T-helper 9 cell (primary cell): ENCODE results near the gene SNRPD1.
"Not testable (repeated sequence)": the region's sequence is repeated elsewhere in the genome, so short reads cannot be mapped to it uniquely, and the experiment has no call there.

ENCODE experiments used
- DNase-seq: peaks from one replicate; pipeline ENCODE4 v3.0.0-alpha.2; 2020

The SNRPD1 gene

GRCh38 chr18:21638822-21639221 lies 26.7 kb downstream of the SNRPD1 start:
- DNase-seq = no peak

GRCh38 chr18:21640375-21640774 lies 28.3 kb downstream of the SNRPD1 start:
- DNase-seq = not testable (repeated sequence)

GRCh38 chr18:21650311-21650710 lies 38.2 kb downstream of the SNRPD1 start:
- DNase-seq = no peak

- no peak for DNase-seq
These were observed 40.0 kb downstream of the SNRPD1 start for GRCh38 chr18:21652073-21652472.

GRCh38 chr18:21653361-21653760 lies 41.2 kb downstream of the SNRPD1 start:
- DNase-seq = no peak

GRCh38 chr18:21656402-21656801 lies 44.3 kb downstream of the SNRPD1 start:
- DNase-seq = no peak

GRCh38 chr18:21660078-21660477 lies 48.0 kb downstream of the SNRPD1 start:
- DNase-seq = no peak

- no peak for DNase-seq
These were observed 50.5 kb downstream of the SNRPD1 start for GRCh38 chr18:21662581-21662980.

- no peak for DNase-seq
These were observed 51.5 kb downstream of the SNRPD1 start for GRCh38 chr18:21663578-21663977.

- no peak for DNase-seq
These were observed 52.0 kb downstream of the SNRPD1 start for GRCh38 chr18:21664069-21664468.

- no peak for DNase-seq
These were observed 57.7 kb downstream of the SNRPD1 start for GRCh38 chr18:21669736-21670285.

- no peak for DNase-seq
These were observed 60.6 kb downstream of the SNRPD1 start for GRCh38 chr18:21672521-21673267.

GRCh38 chr18:21675354-21675753 lies 63.2 kb downstream of the SNRPD1 start:
- not testable (repeated sequence) for DNase-seq

- DNase-seq = no peak
These were observed 66.7 kb downstream of the SNRPD1 start for GRCh38 chr18:21678859-21679258.

- DNase-seq = no peak
These were observed 68.0 kb downstream of the SNRPD1 start for GRCh38 chr18:21680161-21680560.

- DNase-seq = no peak
These were observed 70.4 kb downstream of the SNRPD1 start for GRCh38 chr18:21682371-21683051.
